Esophagus squamous epithelium (tissue), 5 donors: ENCODE measurements around the gene CCDC146. TPM values are rescaled to one million over a fixed set of nuclear protein-coding genes. Genes with fewer than 3 reads are reported as not detected.
"Not testable (repeated sequence)": the region's sequence is repeated elsewhere in the genome, so short reads cannot be mapped to it uniquely, and the experiment has no call there.

Experiments
- DNase-seq: peaks from one replicate; lab custom pipeline; 2025; lab: John Stamatoyannopoulos, UW
- H3K27ac ChIP-seq, 4 donors: fragments of 200-600 bp; sonication (generic); one replicate each; pipeline ENCODE4 v1.5.1; 2016 to 2019; ENCODE audit warnings: mild to moderate bottlenecking in 1 of 4
- H3K27me3 ChIP-seq, 4 donors: fragments of 200-600 bp; sonication (generic); 1 replicate in 3 of 4; 2 replicates in 1 of 4; pipeline versions ENCODE4 v1.5.1 to v1.6.0; 2017 to 2021; ENCODE audit warnings: antibody characterized with exemption in 1 of 4
- H3K36me3 ChIP-seq, 3 donors: fragments of 200-600 bp; sonication (generic); one replicate each; pipeline ENCODE4 v1.5.1; 2016 to 2019
- H3K4me1 ChIP-seq, 3 donors: fragments of 200-600 bp; sonication (generic); one replicate each; pipeline ENCODE4 v1.5.1; 2017 to 2019
- H3K4me3 ChIP-seq, 4 donors: fragments of 200-600 bp; sonication (generic); 1 replicate in 3 of 4; 2 replicates in 1 of 4; pipeline ENCODE4 v1.5.1; 2016 to 2019; ENCODE audit warnings: mild to moderate bottlenecking in 2 of 4, moderate library complexity in 1 of 4
- H3K9me3 ChIP-seq, 3 donors: fragments of 200-600 bp; sonication (generic); one replicate each; pipeline ENCODE4 v1.5.1; 2016 to 2019
- WGBS, 2 donors: methylation state at CpG; one replicate each; pipeline ENCODE4 v1.1.5; 2018; 5-methylcytosine and 5-hydroxymethylcytosine counted together
- intact Hi-C: fragments of 100-400 bp; cut with DNase I; formaldehyde crosslinking; loops from one replicate; pipeline ENCODE4 v1.15.0; 2022
- total RNA-seq, 4 donors: library from RNA; depleted of rRNA; stranded (reverse); fragments of >200 nt; gene quantifications; one replicate each; pipeline ENCODE4 v1.1.0, GENCODE V29; 2016
- TF ChIP-seq, protein P1 (sequence below), 6 experiments: fragments of 450-650 bp in 4 of 6; fragments of 200-600 bp in 2 of 6; sonication (generic) in 2 of 6; IDR thresholded peaks; one replicate each; pipeline ENCODE4 v1.5.1; 2016 to 2019; ENCODE audit warnings: antibody characterized with exemption in 6 of 6, mild to moderate bottlenecking in 4 of 6, moderate library complexity in 4 of 6
- donor health status: DM: yes; HTN: yes; CAD: no.

The CCDC146 gene
- total RNA-seq, 4 donors from 2014 or later, result 4.6 to 25.0 (median 7.6) TPM

DNA sequence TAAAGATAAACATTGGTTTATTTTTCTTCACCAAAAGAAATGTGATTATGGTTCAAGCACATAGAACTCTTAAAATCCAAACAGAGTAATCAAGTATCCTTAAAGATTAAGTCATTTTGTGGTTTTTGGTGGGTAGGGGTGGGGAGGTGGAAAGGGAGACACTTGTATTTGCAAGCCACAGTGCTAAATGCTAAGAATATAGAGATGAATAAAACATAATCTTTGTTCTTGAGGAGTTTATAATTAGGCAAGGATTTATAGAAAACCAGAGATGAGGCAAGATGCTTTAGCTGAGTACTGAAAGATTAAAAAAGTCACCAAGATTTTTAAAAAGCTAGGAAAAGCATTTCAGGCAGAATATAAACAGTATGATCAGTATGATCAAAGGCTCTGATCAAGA lies 19.7 kb upstream of the CCDC146 start:
- H3K27ac ChIP-seq, H3K27me3 ChIP-seq, DNase-seq, intact Hi-C loops, H3K4me1 ChIP-seq, H3K4me3 ChIP-seq, H3K9me3 ChIP-seq, H3K36me3 ChIP-seq: not testable (repeated sequence)

DNA sequence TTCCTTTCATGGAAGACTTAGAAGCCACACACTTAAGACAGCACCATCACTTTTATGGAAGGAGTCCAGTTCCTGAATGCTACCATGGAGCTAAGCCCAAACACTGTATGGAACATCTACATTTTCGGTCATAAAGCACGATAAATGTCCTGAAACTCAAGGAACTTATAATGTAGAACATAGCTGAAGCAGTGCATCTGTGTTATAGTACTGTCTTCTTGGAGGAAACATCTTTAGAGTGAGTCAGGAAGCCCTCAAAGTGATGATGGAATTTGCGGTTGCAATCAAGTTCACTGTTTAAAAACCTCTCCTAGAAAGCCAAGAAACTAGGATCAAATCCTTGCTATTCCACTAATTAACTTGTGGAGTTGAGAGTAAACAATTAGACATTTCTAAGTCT lies 16.5 kb upstream of the CCDC146 start:
- H3K27me3 ChIP-seq, H3K4me3 ChIP-seq, H3K36me3 ChIP-seq, H3K4me1 ChIP-seq, H3K27ac ChIP-seq, intact Hi-C loops, H3K9me3 ChIP-seq, DNase-seq: not testable (repeated sequence)
- 91 to 97% methylated on average over 3 of the region's 3 CpGs for WGBS, 2 donors

DNA sequence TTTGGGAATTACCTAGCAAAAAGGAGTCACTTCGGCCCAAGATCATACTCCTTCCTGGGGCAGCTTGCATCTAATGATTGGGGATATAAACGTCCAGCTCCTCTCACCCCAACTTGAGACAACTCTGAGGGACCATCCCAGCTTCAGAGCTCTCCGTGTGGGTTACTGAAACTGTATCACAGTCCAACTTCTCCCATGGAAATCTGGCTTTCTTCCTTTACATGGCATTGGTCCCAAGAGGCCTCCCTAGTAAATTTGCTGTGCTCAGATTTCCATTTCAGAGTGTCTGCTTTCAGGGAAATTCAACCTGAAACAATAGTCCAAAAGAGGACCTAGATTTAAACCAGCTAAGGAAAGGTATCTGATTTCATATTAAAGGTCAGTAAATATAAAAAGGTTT lies 14.8 kb upstream of the CCDC146 start:
- H3K27me3 ChIP-seq, H3K4me1 ChIP-seq, H3K4me3 ChIP-seq, intact Hi-C loops, DNase-seq, H3K36me3 ChIP-seq, H3K9me3 ChIP-seq: not testable (repeated sequence)
- 27 to 29% methylated on average over 1 to 2 of the region's 3 CpGs for WGBS, 2 donors
- H3K27ac ChIP-seq, result peak overlapping the region in 1 of 4 donors; percentile 13

DNA sequence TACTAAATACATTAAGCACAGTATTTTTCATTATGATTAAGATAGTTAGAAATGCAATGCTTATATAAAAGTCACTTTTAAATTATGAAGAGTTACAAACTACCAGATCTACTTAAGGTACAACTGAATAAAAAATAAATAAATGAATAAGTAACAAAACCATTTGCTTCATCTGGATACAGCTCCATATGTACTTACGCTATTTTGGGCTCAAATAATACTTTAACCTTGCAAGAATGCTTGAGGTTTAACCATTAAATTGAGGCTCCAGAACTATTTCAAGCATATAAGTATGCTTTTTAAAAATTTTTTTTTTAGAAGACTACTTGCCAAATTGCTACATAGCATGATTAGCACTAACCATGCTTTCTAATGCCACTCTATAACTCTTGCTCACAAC lies 14.1 kb upstream of the CCDC146 start:
- H3K4me3 ChIP-seq, H3K27ac ChIP-seq, H3K4me1 ChIP-seq, DNase-seq, H3K27me3 ChIP-seq, H3K9me3 ChIP-seq, H3K36me3 ChIP-seq, intact Hi-C loops: not testable (repeated sequence)
- WGBS, 2 donors, result 90 to 97% methylated on average over 1 of the region's 1 CpG

DNA sequence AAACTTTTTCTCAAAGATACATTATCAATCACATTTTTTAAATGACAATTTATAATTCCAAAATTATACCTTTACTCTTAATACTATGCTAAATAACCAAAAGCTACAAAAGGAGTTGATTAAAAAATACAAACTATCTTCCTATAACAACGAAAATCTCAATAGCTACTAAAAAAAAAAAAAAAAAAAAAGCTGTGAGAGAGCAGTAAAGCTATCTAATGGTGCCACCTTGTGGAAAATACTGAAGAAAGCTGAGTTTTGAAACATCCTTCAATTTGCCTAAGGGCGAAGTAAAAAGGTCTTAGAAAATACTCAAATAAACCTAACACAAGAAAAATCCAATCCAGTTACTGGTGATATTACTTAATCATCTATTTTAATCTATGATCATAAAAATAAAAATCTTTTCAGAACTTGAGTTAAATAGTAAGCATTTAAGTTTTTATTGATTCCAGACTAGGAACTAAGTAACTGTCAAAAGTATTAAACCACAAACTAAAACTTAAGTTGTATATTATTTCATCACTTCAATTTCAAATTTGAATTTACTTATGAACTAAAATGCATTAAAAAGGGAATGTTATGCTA lies 9.6 kb upstream of the CCDC146 start:
- WGBS, 2 donors, result 27 to 29% methylated on average over 2 of the region's 2 CpGs
- peaks cover 0 to 12% (median 0%) of the 10 kb centered on the region in 3 donors for H3K36me3 ChIP-seq
- H3K27ac ChIP-seq, H3K27me3 ChIP-seq, H3K4me1 ChIP-seq, H3K4me3 ChIP-seq, H3K9me3 ChIP-seq, DNase-seq, intact Hi-C loops: not testable (repeated sequence)
- TF ChIP-seq, protein P1, sequence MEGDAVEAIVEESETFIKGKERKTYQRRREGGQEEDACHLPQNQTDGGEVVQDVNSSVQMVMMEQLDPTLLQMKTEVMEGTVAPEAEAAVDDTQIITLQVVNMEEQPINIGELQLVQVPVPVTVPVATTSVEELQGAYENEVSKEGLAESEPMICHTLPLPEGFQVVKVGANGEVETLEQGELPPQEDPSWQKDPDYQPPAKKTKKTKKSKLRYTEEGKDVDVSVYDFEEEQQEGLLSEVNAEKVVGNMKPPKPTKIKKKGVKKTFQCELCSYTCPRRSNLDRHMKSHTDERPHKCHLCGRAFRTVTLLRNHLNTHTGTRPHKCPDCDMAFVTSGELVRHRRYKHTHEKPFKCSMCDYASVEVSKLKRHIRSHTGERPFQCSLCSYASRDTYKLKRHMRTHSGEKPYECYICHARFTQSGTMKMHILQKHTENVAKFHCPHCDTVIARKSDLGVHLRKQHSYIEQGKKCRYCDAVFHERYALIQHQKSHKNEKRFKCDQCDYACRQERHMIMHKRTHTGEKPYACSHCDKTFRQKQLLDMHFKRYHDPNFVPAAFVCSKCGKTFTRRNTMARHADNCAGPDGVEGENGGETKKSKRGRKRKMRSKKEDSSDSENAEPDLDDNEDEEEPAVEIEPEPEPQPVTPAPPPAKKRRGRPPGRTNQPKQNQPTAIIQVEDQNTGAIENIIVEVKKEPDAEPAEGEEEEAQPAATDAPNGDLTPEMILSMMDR (IDR thresholded peaks at IDR 0.05), result peak in 1 of 6 experiments; percentile 34

DNA sequence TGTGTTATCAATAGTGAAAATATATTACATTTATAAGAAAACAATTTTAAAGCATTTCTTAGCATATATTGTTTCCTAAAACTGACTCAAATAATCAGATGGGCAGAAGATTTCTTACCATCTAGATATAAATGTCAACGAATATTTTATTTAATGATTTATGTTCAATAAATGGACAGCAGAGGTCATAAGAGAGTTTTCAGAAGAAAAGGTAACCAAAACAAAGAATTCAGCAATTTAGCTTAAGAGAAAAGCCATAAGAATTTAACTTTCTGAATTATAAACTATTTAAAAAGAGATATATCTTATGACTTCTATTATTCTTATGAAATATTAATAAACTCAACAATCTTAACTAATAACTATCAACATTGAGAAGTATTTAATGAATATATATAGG lies 3.1 kb downstream of the CCDC146 start:
- H3K4me3 ChIP-seq, DNase-seq, H3K27me3 ChIP-seq, H3K27ac ChIP-seq, H3K9me3 ChIP-seq, H3K36me3 ChIP-seq, intact Hi-C loops: not testable (repeated sequence)
- WGBS, 2 donors, result 10 to 21% methylated on average over 1 of the region's 1 CpG
- peaks cover 0 to 21% (median 0%) of the 10 kb centered on the region in 3 donors for H3K4me1 ChIP-seq

DNA sequence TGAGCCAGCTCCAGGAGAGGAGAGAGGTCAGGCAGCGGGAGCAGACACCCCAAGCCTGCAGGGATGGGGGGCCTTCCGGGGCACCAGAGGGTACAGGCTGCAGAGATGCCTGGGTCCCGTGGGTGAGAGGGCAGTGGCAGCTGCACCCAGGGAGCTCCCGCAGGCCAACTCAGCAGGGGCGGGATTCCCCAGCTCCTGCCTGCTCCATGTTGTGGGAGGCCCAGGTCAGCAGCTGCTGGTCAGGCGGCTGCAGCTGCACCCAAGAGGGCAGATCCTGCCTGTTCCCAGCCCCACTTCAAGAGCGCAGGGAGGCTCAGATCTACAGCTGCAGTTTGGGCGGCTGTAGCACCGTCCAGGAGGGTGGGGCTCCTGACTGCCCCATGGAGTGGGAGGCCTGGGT lies 4.6 kb downstream of the CCDC146 start:
- H3K27ac ChIP-seq, DNase-seq, H3K27me3 ChIP-seq, intact Hi-C loops, H3K36me3 ChIP-seq, H3K9me3 ChIP-seq, H3K4me3 ChIP-seq: not testable (repeated sequence)
- peaks cover 0 to 11% (median 0%) of the 10 kb centered on the region in 3 donors for H3K4me1 ChIP-seq
- 67 to 72% methylated on average over 2 of the region's 9 CpGs for WGBS, 2 donors

DNA sequence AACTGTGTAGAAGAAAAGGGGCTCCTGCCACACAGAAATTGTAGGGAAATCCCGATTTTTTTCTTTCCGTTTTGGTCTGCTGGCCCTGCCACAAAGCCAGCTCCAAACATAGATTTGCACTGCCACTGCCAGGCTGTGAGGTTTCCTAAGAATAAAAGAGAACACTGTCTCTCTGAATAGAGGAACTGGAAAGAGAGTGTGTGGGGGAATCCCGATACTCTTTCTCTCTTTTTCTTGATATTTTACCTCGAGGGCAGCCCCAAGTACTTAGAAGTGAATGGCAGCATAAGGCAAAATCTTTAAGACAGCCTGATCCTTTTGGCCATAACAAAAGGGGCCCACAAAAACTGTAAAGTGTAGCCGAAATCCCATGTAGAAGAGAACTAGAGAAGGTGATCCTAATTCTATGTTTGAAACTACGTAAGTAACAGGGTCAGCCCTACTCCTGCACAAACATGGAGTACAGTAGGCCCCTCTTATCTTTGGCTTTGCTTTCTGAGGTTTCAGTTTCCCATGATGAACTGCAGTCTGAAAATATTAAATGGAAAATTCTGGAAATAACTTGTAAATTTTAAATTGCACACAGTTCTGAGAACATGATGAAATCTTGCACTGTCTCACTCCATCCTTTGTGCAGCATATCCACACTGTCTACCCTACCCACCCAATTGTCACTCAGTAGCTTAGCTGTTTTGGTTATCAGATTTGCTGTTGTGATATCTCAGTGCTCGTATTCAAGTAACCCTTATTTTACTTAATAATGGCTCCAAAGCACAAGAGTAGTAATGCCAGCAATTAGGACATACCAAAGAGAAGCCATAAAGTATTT lies 6.4 kb downstream of the CCDC146 start:
- H3K9me3 ChIP-seq, H3K27me3 ChIP-seq, DNase-seq, intact Hi-C loops, H3K36me3 ChIP-seq, H3K4me3 ChIP-seq: not testable (repeated sequence)
- H3K4me1 ChIP-seq, result peaks cover 0 to 11% (median 0%) of the 10 kb centered on the region in 3 donors
- WGBS, 2 donors, result 28 to 41% methylated on average over 5 of the region's 7 CpGs
- peak overlapping the region in 1 of 4 donors; percentile 2 for H3K27ac ChIP-seq

DNA sequence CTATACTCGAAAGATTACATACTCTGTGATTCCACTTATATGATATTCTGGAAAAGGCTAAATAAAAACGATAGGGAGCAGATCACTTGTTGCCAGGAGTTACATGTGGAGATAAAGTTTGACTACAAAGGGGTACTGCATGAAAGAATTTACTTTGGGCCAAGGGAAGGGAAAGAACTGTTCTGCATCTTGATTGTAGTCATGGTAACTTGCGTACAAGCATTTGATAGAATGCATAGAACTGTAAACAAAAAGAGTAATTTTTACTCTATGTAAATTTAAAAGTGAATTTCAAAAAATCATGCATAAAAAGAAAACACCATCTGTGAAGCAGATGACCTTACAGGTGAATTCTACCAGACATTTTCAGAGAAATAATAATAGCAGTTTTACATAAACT lies 9.4 kb downstream of the CCDC146 start:
- H3K9me3 ChIP-seq, H3K27ac ChIP-seq, intact Hi-C loops, H3K27me3 ChIP-seq, H3K4me3 ChIP-seq, H3K36me3 ChIP-seq, DNase-seq: not testable (repeated sequence)
- H3K4me1 ChIP-seq, result peaks cover 0 to 11% (median 0%) of the 10 kb centered on the region in 3 donors
- WGBS, 2 donors, result 82 to 88% methylated on average over 2 of the region's 3 CpGs

DNA sequence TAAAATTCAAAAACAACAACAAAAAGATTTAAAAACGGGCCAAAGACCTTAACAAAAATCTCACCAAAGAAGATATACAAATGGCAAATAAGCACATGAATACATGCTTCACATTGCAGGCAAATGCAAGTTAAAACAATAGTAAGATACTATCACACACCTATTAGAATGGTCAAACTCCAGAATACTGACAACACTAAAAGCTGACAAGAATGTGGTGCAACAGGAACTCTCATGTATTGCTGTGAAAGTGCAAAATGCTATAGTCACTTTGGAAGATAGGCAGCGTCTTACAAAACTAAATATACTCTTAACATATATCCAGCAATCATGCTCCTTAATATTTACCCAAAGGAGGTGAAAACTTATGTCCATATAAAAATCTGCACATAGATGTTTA lies 16.3 kb downstream of the CCDC146 start:
- H3K36me3 ChIP-seq, H3K4me3 ChIP-seq, H3K27ac ChIP-seq, H3K9me3 ChIP-seq, H3K4me1 ChIP-seq, intact Hi-C loops, H3K27me3 ChIP-seq, DNase-seq: not testable (repeated sequence)
- WGBS, 2 donors, result 80 to 86% methylated on average over 2 of the region's 2 CpGs

DNA sequence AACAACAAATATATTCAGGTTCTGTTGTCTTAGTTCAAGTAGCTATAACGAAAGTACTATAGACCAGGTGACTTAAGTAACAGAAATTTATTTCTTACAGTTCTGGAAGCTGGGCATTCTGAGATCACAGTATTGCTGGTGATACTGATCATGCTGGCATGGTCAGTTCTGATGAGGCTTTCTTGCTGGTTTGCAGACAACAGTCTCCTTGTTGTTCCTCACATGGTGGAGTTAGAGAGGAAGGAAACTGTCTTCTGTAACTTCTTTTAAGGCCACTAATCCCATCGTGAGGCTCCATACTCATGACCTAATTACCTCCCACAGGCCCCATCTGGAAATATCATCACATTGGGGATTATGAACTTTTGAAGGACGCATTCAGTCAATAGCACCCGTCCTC lies 17.9 kb downstream of the CCDC146 start:
- H3K27me3 ChIP-seq, H3K4me3 ChIP-seq, DNase-seq, H3K27ac ChIP-seq, H3K9me3 ChIP-seq, H3K36me3 ChIP-seq, H3K4me1 ChIP-seq, intact Hi-C loops: not testable (repeated sequence)
- 100% methylated on average over 1 to 2 of the region's 4 CpGs for WGBS, 2 donors

DNA sequence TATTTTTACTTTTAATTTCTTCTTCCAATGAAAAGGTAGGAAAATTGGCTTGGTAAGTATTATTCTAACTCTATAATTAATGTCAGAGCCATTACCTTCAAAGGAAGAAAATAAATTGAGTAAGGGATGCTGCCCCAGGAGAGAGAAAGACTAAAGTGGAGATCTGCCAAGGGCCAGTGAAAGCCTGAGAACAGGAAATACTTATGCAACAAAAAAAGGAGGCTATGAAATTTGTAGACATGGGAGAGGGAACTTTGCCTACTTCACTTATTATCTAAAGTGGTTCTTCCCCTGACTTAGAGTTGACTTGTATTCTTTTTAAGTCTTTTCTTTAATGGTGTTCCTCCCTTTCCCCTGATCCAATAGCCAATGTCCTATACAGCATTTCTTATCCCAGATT lies 29.8 kb downstream of the CCDC146 start:
- DNase-seq, H3K27ac ChIP-seq, H3K4me1 ChIP-seq, intact Hi-C loops, H3K4me3 ChIP-seq, H3K36me3 ChIP-seq, H3K27me3 ChIP-seq: not testable (repeated sequence)
- H3K9me3 ChIP-seq, result peaks cover 0 to 11% (median 0%) of the 10 kb centered on the region in 3 donors
